OCI-LY1 (cell line): ENCODE results near the gene C19orf85.

Experiments
- H2AFZ ChIP-seq: fragments of 200-600 bp; sonication (generic), shearing (Covaris generic); 2 replicates; pipeline ENCODE4 v1.6.0; 2014; ENCODE audit warnings: antibody characterized with exemption, mild to moderate bottlenecking, low read length
- H3F3A ChIP-seq: fragments of 200-600 bp; sonication (generic), shearing (Covaris generic); 2 replicates; pipeline ENCODE4 v1.6.0; 2014; ENCODE audit warnings: mild to moderate bottlenecking, antibody characterized with exemption, low read length, moderate library complexity; ENCODE audit not compliant: insufficient read depth
- H3K27ac ChIP-seq: fragments of 200-600 bp; sonication (generic); 2 replicates; pipeline ENCODE4 v1.5.1; 2014; ENCODE audit warnings: low read length, mixed run types, mild to moderate bottlenecking, low read depth; ENCODE audit not compliant: poor library complexity, severe bottlenecking
- H3K27me3 ChIP-seq: fragments of 200-600 bp; sonication (generic); 2 replicates; pipeline ENCODE4 v1.6.0; 2014; ENCODE audit warnings: antibody characterized with exemption, mild to moderate bottlenecking, low read length, moderate library complexity; ENCODE audit not compliant: insufficient read depth
- H3K36me3 ChIP-seq: fragments of 200-600 bp; sonication (generic); 2 replicates; pipeline ENCODE4 v1.6.1; 2014; ENCODE audit warnings: mild to moderate bottlenecking, antibody characterized with exemption, low read length, moderate library complexity, mixed read lengths; ENCODE audit not compliant: insufficient read depth
- H3K4me1 ChIP-seq: fragments of 200-600 bp; sonication (generic); 2 replicates; pipeline ENCODE4 v1.5.1; 2014; ENCODE audit warnings: mild to moderate bottlenecking, low read length, moderate library complexity; ENCODE audit not compliant: insufficient read depth, severe bottlenecking
- H3K4me2 ChIP-seq: fragments of 200-600 bp; sonication (generic), shearing (Covaris generic); 2 replicates; pipeline ENCODE4 v1.6.1; 2014; ENCODE audit warnings: low read length
- H3K4me3 ChIP-seq: fragments of 200-600 bp; sonication (generic); 2 replicates; pipeline ENCODE4 v1.5.1; 2014; ENCODE audit warnings: low read length, low read depth, mild to moderate bottlenecking, mixed read lengths; ENCODE audit not compliant: poor library complexity, severe bottlenecking
- H3K79me2 ChIP-seq: fragments of 200-600 bp; shearing (Covaris generic); 2 replicates; pipeline ENCODE4 v1.6.1; 2016; ENCODE audit warnings: mixed run types, low read length, mixed read lengths; ENCODE audit not compliant: insufficient read depth
- H3K9ac ChIP-seq: fragments of 200-600 bp; sonication (generic), shearing (Covaris generic); 2 replicates; pipeline ENCODE4 v1.6.1; 2014; ENCODE audit warnings: mild to moderate bottlenecking, low read length, mixed read lengths
- H3K9me2 ChIP-seq: fragments of 200-600 bp; sonication (generic), shearing (Covaris generic); 2 replicates; pipeline ENCODE4 v1.6.1; 2014; ENCODE audit warnings: low read depth, mild to moderate bottlenecking, low read length, mixed read lengths
- H3K9me3 ChIP-seq: fragments of 200-600 bp; shearing (Covaris generic); 2 replicates; pipeline ENCODE4 v1.6.1; 2014; ENCODE audit warnings: low read length, mixed read lengths
- H4K20me1 ChIP-seq: fragments of 200-600 bp; sonication (generic), shearing (Covaris generic); 2 replicates; pipeline ENCODE4 v1.6.0; 2016; ENCODE audit warnings: mild to moderate bottlenecking, low read length; ENCODE audit not compliant: insufficient read depth
- CTCF ChIP-seq: fragments of 200-600 bp; sonication (generic), shearing (Covaris generic); IDR thresholded peaks from 2 replicates; pipeline ENCODE4 v1.5.1; 2017; ENCODE audit warnings: mild to moderate bottlenecking, antibody characterized with exemption, low read length, moderate library complexity, mixed read lengths
- EZH2 ChIP-seq: fragments of 200-600 bp; sonication (generic), shearing (Covaris generic); IDR thresholded peaks from 2 replicates; pipeline ENCODE4 v1.8.0; 2017; ENCODE audit warnings: borderline replicate concordance, mixed run types, mild to moderate bottlenecking, antibody characterized with exemption, low read length, moderate library complexity, mixed read lengths

Gene C19orf85

DNA sequence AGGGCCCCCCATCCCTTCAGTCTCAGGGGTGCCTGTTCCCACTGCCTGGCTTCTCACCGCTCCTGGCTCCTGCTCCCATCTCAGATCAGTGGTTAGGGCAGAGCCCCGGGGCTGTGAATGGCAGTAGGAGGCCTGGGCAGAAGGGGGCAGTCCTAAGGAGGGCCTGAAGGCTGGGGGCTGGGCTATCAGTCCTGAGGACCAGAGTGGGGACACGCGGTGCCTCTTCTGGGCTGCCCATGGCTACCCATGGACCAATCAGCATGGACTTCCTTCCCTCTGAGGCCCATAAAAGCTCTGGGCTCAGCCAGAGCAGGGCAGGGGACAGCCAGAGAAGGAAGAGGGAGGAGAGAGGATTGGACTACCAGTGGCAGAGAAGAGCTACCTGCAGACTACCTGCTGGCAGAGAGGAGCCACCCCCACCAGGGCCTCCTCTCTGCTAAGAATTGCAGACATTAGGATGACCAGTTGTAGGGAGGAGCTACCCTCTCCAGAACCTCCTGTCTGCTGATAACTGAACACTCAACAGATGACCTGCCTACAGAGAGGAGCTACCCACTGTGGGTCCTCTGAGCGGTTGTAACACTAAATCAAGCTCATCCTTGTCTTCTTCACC, 44.8 kb downstream of the C19orf85 start:
- no peak overlapping the region for H3K27ac ChIP-seq
- H3F3A ChIP-seq: no peaks in the 10 kb centered on the region
- H2AFZ ChIP-seq: no peak overlapping the region
- H3K4me3 ChIP-seq: no peak overlapping the region
- no peak for TF ChIP-seq EZH2
- TF ChIP-seq CTCF: no peak
- no peaks in the 10 kb centered on the region; the same call in 1 of the 2 replicates for H3K36me3 ChIP-seq
- no peaks in the 10 kb centered on the region for H3K9me2 ChIP-seq
- peaks cover 13% of the 10 kb centered on the region; the same call in 1 of the 2 replicates for H3K27me3 ChIP-seq
- H3K79me2 ChIP-seq: no peaks in the 10 kb centered on the region
- no peaks in the 10 kb centered on the region for H3K4me1 ChIP-seq
- H3K4me2 ChIP-seq: no peak overlapping the region
- no peak overlapping the region for H3K9ac ChIP-seq
- peaks cover 3% of the 10 kb centered on the region; the same call in 1 of the 2 replicates for H3K9me3 ChIP-seq
- no peaks in the 10 kb centered on the region for H4K20me1 ChIP-seq

- no peaks in the 10 kb centered on the region for H3K4me1 ChIP-seq
- no peaks in the 10 kb centered on the region for H3F3A ChIP-seq
- no peak overlapping the region for H2AFZ ChIP-seq
- H3K9me3 ChIP-seq: peaks cover 3% of the 10 kb centered on the region; the same call in 1 of the 2 replicates
- H3K4me2 ChIP-seq: no peak overlapping the region
- H3K27ac ChIP-seq: no peak overlapping the region
- H3K4me3 ChIP-seq: no peak overlapping the region
- no peaks in the 10 kb centered on the region; the same call in 1 of the 2 replicates for H3K36me3 ChIP-seq
- peaks cover 13% of the 10 kb centered on the region; the same call in 1 of the 2 replicates for H3K27me3 ChIP-seq
- no peaks in the 10 kb centered on the region for H3K9me2 ChIP-seq
- H3K9ac ChIP-seq: no peak overlapping the region
- H3K79me2 ChIP-seq: no peaks in the 10 kb centered on the region
- no peaks in the 10 kb centered on the region for H4K20me1 ChIP-seq
- no peak for TF ChIP-seq EZH2
- no peak for TF ChIP-seq CTCF
Measured at GRCh38 chr19:55419103-55419502, 45.4 kb downstream of the C19orf85 start.

DNA sequence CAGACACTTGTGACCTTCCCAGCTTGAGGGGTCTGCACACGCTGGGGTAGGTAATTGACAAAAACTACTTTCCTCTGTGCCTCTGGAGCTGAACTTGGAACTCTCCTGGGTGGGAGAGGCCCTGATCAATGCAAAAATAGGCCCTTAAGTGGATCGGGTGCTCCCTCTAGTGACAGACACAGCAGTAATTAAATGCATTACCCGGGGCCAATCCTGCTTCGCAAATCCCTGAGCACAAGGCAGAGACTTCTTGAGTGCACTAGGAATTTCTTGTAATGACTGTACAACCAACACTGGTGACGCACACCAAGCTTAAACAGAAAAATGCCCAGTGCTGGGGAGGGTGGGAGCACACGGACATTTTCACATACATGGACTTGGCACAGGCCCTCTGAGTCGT, 46.4 kb downstream of the C19orf85 start:
- peaks cover 13% of the 10 kb centered on the region; the same call in 1 of the 2 replicates for H3K27me3 ChIP-seq
- no peak overlapping the region for H2AFZ ChIP-seq
- H4K20me1 ChIP-seq: no peaks in the 10 kb centered on the region
- no peak overlapping the region for H3K27ac ChIP-seq
- no peaks in the 10 kb centered on the region for H3K9me2 ChIP-seq
- peaks cover 3% of the 10 kb centered on the region; the same call in 1 of the 2 replicates for H3K9me3 ChIP-seq
- H3K4me1 ChIP-seq: no peaks in the 10 kb centered on the region
- H3K36me3 ChIP-seq: no peaks in the 10 kb centered on the region; the same call in 1 of the 2 replicates
- H3F3A ChIP-seq: no peaks in the 10 kb centered on the region
- H3K79me2 ChIP-seq: no peaks in the 10 kb centered on the region
- H3K4me2 ChIP-seq: no peak overlapping the region
- TF ChIP-seq CTCF: peak; percentile 95
- no peak for TF ChIP-seq EZH2
- H3K4me3 ChIP-seq: no peak overlapping the region
- H3K9ac ChIP-seq: no peak overlapping the region
